GM12873 (cell line): Measurements from ENCODE around the gene EGFR.

Source experiments
- TF ChIP-seq, protein P1 (sequence below): IDR thresholded peaks from 2 replicates; pipeline ENCODE4 v1.5.1; 2012; ENCODE audit warnings: low read depth, mild to moderate bottlenecking, moderate library complexity, low read length, control low read depth; ENCODE audit not compliant: insufficient read depth; ENCODE audit errors: missing control alignments

Gene EGFR

DNA sequence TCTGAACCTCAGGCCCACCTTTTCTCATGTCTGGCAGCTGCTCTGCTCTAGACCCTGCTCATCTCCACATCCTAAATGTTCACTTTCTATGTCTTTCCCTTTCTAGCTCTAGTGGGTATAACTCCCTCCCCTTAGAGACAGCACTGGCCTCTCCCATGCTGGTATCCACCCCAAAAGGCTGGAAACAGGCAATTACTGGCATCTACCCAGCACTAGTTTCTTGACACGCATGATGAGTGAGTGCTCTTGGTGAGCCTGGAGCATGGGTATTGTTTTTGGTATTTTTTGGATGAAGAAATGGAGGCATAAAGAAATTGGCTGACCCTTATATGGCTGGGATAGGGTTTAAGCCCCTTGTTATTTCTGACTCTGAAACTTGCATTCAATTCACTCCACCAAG lies 156.0 kb downstream of the EGFR start:
- TF ChIP-seq, protein P1, sequence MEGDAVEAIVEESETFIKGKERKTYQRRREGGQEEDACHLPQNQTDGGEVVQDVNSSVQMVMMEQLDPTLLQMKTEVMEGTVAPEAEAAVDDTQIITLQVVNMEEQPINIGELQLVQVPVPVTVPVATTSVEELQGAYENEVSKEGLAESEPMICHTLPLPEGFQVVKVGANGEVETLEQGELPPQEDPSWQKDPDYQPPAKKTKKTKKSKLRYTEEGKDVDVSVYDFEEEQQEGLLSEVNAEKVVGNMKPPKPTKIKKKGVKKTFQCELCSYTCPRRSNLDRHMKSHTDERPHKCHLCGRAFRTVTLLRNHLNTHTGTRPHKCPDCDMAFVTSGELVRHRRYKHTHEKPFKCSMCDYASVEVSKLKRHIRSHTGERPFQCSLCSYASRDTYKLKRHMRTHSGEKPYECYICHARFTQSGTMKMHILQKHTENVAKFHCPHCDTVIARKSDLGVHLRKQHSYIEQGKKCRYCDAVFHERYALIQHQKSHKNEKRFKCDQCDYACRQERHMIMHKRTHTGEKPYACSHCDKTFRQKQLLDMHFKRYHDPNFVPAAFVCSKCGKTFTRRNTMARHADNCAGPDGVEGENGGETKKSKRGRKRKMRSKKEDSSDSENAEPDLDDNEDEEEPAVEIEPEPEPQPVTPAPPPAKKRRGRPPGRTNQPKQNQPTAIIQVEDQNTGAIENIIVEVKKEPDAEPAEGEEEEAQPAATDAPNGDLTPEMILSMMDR: no peak

DNA sequence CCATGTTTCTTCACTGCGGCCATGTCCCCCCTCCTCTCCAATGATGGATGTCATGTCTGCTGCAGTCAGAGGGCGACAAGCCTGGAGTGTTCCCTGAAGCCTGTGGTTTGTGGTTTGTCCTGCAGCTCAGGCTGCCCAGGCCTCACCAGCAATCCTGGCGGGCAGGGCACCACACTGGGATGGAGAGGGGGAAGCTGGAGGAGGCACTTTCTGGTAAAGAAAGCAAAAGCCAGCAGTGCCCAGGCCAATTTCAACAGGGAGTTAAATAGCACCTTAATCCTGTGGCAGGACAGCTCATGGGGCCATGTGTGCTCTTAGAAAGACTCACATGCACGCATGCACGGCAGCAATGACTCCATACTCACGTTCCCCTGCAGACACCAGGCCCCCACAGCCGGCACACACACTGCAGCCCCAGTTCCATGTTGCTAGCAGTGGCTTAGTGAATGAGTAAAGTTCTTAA lies 158.3 kb downstream of the EGFR start:
- TF ChIP-seq, protein P1: no peak

DNA sequence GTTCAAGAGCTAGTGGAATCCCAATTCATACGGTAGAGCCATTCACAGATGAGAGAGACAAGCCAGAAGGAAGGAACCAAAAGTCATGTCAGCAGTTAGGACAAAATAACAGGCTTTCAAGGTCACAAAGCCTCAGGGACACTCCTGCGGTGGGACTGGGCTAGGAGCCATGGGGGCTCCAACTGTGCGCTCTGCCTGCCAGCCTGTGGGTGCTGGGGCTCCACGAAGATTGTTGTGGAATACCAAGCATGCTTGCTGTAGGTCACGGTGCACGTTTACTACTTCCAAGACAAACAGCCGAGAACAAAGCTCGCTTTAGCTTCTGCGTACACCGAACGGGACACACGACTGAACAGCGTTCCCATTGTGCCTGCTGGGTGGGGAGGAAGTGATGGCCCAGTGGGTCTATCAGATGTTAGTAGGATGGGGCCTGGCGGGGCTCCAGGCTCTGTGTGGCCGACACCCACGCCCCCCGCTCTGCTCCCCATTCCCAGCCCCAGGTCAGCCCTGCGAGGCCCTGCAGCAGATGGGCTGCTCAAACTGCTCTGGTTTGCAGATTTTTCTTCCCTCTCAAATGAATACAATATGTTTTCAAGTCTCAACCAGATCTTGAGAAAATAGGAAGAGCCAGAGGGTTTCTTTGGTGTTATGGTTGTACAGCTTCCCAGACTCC lies 158.9 kb downstream of the EGFR start:
- TF ChIP-seq, protein P1: no peak

DNA sequence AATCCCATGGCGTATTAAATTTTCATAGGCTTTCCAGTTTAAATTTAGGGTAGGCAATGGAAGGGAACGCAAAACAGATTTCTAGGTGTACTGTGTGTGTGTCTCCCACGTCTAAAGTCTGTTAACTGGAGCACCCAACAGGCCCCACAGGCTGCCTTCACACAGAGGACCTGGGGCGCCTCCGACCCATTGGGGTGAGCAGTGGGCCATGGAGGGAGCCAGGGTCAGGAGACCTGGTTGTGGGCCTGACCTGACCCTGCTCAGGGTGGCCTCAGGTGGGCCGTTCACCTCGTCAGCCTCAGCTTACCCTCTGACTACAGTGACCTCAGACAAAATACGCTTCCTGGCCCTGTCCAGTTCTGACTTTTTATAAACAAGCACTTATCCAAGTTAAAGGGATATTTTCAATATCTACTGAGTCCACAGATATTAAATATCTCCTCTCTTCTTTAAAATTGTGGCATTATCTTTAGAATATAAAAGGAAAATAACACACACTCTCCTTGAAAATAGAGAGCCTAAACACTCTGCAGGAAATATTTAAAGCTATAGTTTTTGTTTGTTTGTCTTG lies 159.6 kb downstream of the EGFR start:
- TF ChIP-seq, protein P1: no peak

DNA sequence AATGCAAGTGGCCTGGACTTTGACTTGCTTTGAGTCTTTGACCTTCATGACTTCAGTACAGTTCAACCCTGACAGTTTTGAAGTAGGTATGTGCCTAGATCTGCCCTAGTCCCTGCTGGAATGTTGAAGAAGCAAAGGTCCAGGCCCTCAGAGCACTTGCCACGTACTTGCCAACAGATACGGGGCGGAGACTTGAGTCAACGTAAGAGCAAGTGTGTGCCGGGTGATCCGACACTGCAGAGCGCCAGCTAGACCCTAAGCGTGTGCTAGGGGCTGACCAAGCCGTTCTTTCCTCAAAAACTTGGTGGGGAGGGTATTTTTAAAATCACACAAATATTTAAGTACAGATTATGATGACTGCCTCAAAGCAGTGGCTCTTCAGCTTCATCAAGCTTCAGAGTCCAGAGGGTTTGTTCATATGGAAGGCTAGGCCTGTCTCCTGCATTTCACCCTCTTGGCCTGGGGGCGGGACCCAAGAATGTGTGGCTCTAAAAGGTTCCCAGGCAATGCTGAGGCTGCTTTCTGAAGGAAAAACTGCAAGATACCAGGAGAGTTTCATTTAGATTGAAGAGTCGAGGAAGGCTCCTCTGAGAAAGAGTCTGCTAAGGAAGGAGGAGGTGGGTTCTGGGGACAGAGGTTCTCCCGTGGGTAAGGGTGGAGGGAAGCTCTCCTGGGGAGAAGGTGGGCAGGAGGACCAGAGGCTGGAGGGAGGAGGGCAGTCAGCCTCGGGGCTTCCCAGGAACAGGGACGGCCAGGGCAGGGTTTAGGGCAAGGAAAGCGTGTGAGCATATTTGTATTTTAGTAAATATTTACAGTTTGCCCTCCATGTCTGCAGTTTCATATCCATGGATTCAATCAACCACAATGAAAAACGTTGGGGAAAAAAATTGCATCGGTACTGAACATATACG lies 160.3 kb downstream of the EGFR start:
- TF ChIP-seq, protein P1: no peak

DNA sequence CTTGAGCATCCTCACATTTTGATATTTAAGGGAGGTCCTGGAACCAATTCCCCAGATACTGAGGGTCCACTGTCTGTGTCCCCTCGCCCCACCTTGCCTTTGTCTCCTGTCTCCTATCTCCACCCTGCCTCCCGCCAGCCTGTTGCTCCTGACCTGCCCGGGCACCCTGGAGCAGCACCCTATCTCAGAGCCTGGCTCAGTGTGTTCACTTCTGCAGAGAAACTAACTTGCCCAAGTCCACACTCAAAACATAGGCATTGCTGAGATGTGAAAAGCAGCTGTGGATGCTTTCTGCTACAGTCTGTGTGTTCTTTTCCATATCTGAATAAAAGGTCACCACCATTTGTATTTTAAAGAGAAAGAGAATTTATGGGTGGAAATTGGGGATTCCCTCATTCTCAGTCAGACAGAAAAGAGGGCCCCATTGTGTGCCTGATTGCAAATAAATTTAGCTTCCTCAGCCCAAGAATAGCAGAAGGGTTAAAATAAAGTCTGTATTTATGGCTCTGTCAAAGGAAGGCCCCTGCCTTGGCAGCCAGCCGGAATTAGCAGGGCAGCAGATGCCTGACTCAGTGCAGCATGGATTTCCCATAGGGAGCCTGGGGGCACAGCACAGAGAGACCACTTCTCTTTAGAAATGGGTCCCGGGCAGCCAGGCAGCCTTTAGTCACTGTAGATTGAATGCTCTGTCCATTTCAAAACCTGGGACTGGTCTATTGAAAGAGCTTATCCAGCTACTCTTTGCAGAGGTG lies 161.3 kb downstream of the EGFR start:
- TF ChIP-seq, protein P1: no peak

DNA sequence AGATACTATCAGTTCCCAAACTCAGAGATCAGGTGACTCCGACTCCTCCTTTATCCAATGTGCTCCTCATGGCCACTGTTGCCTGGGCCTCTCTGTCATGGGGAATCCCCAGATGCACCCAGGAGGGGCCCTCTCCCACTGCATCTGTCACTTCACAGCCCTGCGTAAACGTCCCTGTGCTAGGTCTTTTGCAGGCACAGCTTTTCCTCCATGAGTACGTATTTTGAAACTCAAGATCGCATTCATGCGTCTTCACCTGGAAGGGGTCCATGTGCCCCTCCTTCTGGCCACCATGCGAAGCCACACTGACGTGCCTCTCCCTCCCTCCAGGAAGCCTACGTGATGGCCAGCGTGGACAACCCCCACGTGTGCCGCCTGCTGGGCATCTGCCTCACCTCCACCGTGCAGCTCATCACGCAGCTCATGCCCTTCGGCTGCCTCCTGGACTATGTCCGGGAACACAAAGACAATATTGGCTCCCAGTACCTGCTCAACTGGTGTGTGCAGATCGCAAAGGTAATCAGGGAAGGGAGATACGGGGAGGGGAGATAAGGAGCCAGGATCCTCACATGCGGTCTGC lies 162.2 kb downstream of the EGFR start:
- TF ChIP-seq, protein P1: no peak
